Astrocyte of the spinal cord (primary cell): ENCODE data around the gene ANKRD33B.

Source experiments
- DNase-seq: peaks from one replicate; pipeline ENCODE4 v3.0.0; 2011; ENCODE audit warnings: low read depth, low spot score
- H3K4me3 ChIP-seq: 2 replicates; pipeline ENCODE4 v1.5.1; 2011; ENCODE audit warnings: low read depth, mild to moderate bottlenecking, low read length, moderate library complexity
- CTCF ChIP-seq: IDR thresholded peaks from 2 replicates; pipeline ENCODE4 v1.5.1; 2012; ENCODE audit warnings: low read depth, mild to moderate bottlenecking, low read length, inconsistent platforms
- in situ Hi-C: cut with HindIII; loops from 2 replicates; pipeline ENCODE4 v1.10.0; 2017; ENCODE audit warnings: low sequenced_read_pairs

Gene ANKRD33B

GRCh38 chr5:10559151-10559550, 4.7 kb upstream of the ANKRD33B start:
- in situ Hi-C loops, result no loop called here
- DNase-seq, result no peak
- no peak for TF ChIP-seq CTCF
- no peak overlapping the region for H3K4me3 ChIP-seq

- H3K4me3 ChIP-seq, result no peak overlapping the region
- no peak for DNase-seq
- in situ Hi-C loops, result no loop called here
- no peak for TF ChIP-seq CTCF
These were observed 4.0 kb upstream of the ANKRD33B start for GRCh38 chr5:10559871-10560270.

GRCh38 chr5:10562201-10563109, 1.4 kb upstream of the ANKRD33B start:
- H3K4me3 ChIP-seq, result no peak overlapping the region
- in situ Hi-C loops, result no loop called here

GRCh38 chr5:10563110-10563944, 543 bp upstream of the ANKRD33B start:
- TF ChIP-seq CTCF, result no peak
- DNase-seq, result no peak
- H3K4me3 ChIP-seq, result peak overlapping the region; percentile 69
- in situ Hi-C loops, result no loop called here

More at GRCh38 chr5:10562201-10563109, 1.4 kb upstream of the ANKRD33B start:
- no peak for TF ChIP-seq CTCF
- no peak for DNase-seq

- no peak for DNase-seq
- in situ Hi-C loops, result no loop called here
- TF ChIP-seq CTCF, result no peak
- peak overlapping the region; percentile 69 for H3K4me3 ChIP-seq
These were observed 1.2 kb downstream of the ANKRD33B start for GRCh38 chr5:10564838-10565784.
